ENCODE measurements around the gene MANF.
A peak's percentile ranks its signal among the peaks of the same experiment; 100 is the strongest.
"Not testable (repeated sequence)": the region's sequence is repeated elsewhere in the genome, so short reads cannot be mapped to it uniquely, and the experiment has no call there.

MANF gene

GRCh38 chr3:51373658-51374421 lies 11.3 kb upstream of the MANF start:
- no peak for DNase-seq

GRCh38 chr3:51374456-51374855 lies 10.6 kb upstream of the MANF start:
- no peak for DNase-seq

- no peak for DNase-seq
Measured at GRCh38 chr3:51375136-51375535, 10.0 kb upstream of the MANF start.

- DNase-seq: no peak
Measured at GRCh38 chr3:51375571-51375970, 9.5 kb upstream of the MANF start.

GRCh38 chr3:51378065-51378464 lies 7.0 kb upstream of the MANF start:
- DNase-seq: no peak

GRCh38 chr3:51378726-51379125 lies 6.4 kb upstream of the MANF start:
- DNase-seq: no peak

GRCh38 chr3:51379301-51379700 lies 5.8 kb upstream of the MANF start:
- no peak for DNase-seq

- DNase-seq: no peak
Measured at GRCh38 chr3:51379746-51380455, 5.2 kb upstream of the MANF start.

- no peak for DNase-seq
Measured at GRCh38 chr3:51380601-51381332, 4.3 kb upstream of the MANF start.

GRCh38 chr3:51381333-51381705 lies 3.8 kb upstream of the MANF start:
- DNase-seq: no peak

GRCh38 chr3:51382076-51382745 lies 2.9 kb upstream of the MANF start:
- DNase-seq: no peak

GRCh38 chr3:51382947-51383578 lies 2.0 kb upstream of the MANF start:
- no peak for DNase-seq

- peak; percentile 46 for DNase-seq
Measured at GRCh38 chr3:51384055-51384725, 901 bp upstream of the MANF start.

GRCh38 chr3:51385621-51386091 lies 565 bp downstream of the MANF start:
- no peak for DNase-seq

GRCh38 chr3:51386159-51386851 lies 1.2 kb downstream of the MANF start:
- no peak for DNase-seq

GRCh38 chr3:51386852-51387229 lies 1.8 kb downstream of the MANF start:
- no peak for DNase-seq

GRCh38 chr3:51387281-51387680 lies 2.2 kb downstream of the MANF start:
- DNase-seq: not testable (repeated sequence)

- no peak for DNase-seq
Measured at GRCh38 chr3:51388286-51389029, 3.4 kb downstream of the MANF start.

GRCh38 chr3:51389423-51390183 lies 4.5 kb downstream of the MANF start:
- peak; percentile 66 for DNase-seq

Measured in activated CD4-positive, alpha-beta T cell treated with anti-CD3 and anti-CD28 coated beads for 48 hours (primary cell).